ENCODE data around the gene GRID2. TPM values are rescaled to one million over a fixed set of nuclear protein-coding genes. Genes with fewer than 3 reads are reported as not detected.

Gene GRID2
- total and polyA plus RNA-seq, 12 donors = 0.01 to 0.07 (median 0.07) TPM; not detected in 9

DNA sequence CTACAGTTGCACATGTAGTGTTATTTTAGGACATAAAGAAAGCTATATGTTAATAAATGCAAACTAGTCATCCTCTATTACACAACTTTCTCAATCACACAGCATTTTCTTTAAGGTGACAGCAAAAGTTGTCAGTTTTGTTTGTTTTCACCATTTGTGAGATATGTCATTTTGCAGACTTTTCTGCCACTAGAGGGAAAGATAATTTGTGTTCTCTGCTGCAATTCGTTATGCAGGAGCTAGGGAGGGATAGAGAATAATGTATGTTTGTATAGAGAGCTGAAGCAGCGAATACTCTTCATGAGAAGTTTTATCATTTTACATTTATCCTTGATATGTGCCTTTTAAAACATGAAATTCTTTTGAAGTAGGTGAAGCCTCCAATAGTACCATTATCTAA lies 854.2 kb downstream of the GRID2 start:
- Histone ChIP-seq H3K27me3 (no peaks in the 10 kb centered on the region), H3K4me1 (no peaks in the 10 kb centered on the region), H3K27ac (no peak overlapping the region), H3K9me3 (no peaks in the 10 kb centered on the region), H3K4me3 (no peak overlapping the region), H3K36me3 (no peaks in the 10 kb centered on the region)
- intact Hi-C loops (cut with DNase I) = no loop called here
- WGBS, 2 donors = 46 to 54% methylated on average over 2 of the region's 2 CpGs
- DNase-seq (no peak), ATAC-seq (no peak)
- TF ChIP-seq, protein P1, sequence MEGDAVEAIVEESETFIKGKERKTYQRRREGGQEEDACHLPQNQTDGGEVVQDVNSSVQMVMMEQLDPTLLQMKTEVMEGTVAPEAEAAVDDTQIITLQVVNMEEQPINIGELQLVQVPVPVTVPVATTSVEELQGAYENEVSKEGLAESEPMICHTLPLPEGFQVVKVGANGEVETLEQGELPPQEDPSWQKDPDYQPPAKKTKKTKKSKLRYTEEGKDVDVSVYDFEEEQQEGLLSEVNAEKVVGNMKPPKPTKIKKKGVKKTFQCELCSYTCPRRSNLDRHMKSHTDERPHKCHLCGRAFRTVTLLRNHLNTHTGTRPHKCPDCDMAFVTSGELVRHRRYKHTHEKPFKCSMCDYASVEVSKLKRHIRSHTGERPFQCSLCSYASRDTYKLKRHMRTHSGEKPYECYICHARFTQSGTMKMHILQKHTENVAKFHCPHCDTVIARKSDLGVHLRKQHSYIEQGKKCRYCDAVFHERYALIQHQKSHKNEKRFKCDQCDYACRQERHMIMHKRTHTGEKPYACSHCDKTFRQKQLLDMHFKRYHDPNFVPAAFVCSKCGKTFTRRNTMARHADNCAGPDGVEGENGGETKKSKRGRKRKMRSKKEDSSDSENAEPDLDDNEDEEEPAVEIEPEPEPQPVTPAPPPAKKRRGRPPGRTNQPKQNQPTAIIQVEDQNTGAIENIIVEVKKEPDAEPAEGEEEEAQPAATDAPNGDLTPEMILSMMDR (IDR thresholded peaks at IDR 0.05) = no peak

DNA sequence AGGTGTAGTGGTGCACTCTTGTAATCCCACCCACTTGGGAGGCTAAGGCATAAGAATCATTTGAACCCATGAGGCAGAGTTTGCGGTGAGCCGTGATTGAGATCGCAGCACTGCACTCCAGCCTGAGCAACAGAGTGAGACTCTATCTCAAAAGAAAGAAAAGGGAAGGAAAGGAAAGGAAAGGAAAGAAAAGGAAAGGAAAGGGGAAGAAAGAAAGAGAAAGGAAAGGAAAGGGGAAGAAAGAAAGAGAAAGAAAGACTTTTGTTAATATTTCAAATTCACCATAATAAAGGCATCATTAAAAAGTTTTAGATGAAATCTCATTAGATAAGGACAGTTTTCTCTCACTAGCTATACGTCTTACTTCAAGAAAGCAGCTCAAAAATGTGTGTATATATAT lies 864.3 kb downstream of the GRID2 start:
- TF ChIP-seq, protein P1 (IDR thresholded peaks at IDR 0.05) = no peak
- Histone ChIP-seq H3K4me1 (no peaks in the 10 kb centered on the region), H3K4me3 (no peak overlapping the region), H3K36me3 (no peaks in the 10 kb centered on the region), H3K27me3 (no peaks in the 10 kb centered on the region), H3K9me3 (no peaks in the 10 kb centered on the region), H3K27ac (no peak overlapping the region)
- DNase-seq = no peak
- intact Hi-C loops (cut with DNase I) = no loop called here
- ATAC-seq = no peak
- WGBS, 2 donors = 90 to 91% methylated on average over 4 of the region's 4 CpGs

DNA sequence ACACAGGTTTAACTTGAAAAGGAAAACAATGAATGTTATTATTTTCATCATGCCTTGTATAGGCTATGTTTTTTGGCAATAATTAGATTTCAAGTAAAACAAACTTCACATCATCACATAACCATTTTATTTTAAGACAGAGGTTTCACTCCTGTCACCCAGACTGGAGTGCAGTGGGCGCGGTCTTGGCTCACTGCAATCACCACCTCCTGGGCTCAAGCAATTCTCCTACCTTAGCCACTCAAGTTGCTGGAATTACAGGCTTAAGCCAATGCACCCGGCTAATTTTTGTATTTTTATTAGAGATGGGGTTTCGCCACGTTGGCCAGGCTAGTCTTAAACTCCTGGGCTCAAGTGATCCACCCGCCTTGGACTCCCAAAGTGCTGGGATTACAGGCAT lies 866.2 kb downstream of the GRID2 start:
- ATAC-seq = no peak
- Histone ChIP-seq H3K4me3 (no peak overlapping the region), H3K27ac (no peak overlapping the region), H3K27me3 (no peaks in the 10 kb centered on the region), H3K9me3 (no peaks in the 10 kb centered on the region), H3K36me3 (no peaks in the 10 kb centered on the region), H3K4me1 (no peaks in the 10 kb centered on the region)
- DNase-seq = no peak
- TF ChIP-seq, protein P1 (IDR thresholded peaks at IDR 0.05) = no peak
- intact Hi-C loops (cut with DNase I) = no loop called here
- WGBS, 2 donors = 89 to 92% methylated on average over 6 of the region's 6 CpGs

DNA sequence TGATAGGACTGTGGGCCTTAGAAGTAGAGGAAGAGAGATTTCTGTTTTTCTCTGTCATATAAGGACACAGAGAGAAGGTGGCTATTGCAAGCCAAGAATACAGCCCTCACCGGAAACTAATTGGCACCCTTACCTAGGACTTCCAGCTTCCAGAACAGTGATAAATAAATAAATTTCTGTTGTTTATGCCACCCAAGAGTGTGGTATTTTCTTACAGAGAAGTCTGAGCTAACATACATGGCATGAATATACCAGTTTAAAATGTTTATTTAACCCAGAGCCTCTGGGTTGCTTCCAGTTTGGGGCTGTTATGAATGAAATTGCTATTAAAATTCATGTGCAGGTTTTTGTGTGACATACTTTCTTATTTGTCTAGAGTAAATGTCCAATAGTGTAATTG lies 870.8 kb downstream of the GRID2 start:
- intact Hi-C loops (cut with DNase I) = no loop called here
- 89 to 91% methylated on average over 1 of the region's 1 CpG for WGBS, 2 donors

More for the DNA sequence above, 870.8 kb downstream of the GRID2 start:
- no peak for ATAC-seq
- H3K36me3 ChIP-seq = no peaks in the 10 kb centered on the region
- DNase-seq = no peak
- TF ChIP-seq, protein P1 (IDR thresholded peaks at IDR 0.05) = no peak
- no peak overlapping the region for H3K4me3 ChIP-seq
- no peaks in the 10 kb centered on the region for H3K4me1 ChIP-seq
- H3K9me3 ChIP-seq = no peaks in the 10 kb centered on the region
- H3K27me3 ChIP-seq = no peaks in the 10 kb centered on the region
- no peak overlapping the region for H3K27ac ChIP-seq

Measured in heart right ventricle (tissue), 16 donors.